ENCODE measurements around the gene MCM9.

- TF ChIP-seq EZH2 (IDR thresholded peaks at IDR 0.05; ENCODE audit: borderline replicate concordance, insufficient read depth, low read depth, low read length, poor library complexity, severe bottlenecking) (no peak), CTCF (IDR thresholded peaks at IDR 0.05) (no peak)
Observed at GRCh38 chr6:118864341-118865099, 70.4 kb downstream of the MCM9 start.
